Measurements from ENCODE around the gene KPTN. TPM values are rescaled to one million over a fixed set of nuclear protein-coding genes. Genes with fewer than 3 reads are reported as not detected.

KPTN gene
- total RNA-seq, 2 donors from 2014 or later = 14.7 to 22.9 TPM

DNA sequence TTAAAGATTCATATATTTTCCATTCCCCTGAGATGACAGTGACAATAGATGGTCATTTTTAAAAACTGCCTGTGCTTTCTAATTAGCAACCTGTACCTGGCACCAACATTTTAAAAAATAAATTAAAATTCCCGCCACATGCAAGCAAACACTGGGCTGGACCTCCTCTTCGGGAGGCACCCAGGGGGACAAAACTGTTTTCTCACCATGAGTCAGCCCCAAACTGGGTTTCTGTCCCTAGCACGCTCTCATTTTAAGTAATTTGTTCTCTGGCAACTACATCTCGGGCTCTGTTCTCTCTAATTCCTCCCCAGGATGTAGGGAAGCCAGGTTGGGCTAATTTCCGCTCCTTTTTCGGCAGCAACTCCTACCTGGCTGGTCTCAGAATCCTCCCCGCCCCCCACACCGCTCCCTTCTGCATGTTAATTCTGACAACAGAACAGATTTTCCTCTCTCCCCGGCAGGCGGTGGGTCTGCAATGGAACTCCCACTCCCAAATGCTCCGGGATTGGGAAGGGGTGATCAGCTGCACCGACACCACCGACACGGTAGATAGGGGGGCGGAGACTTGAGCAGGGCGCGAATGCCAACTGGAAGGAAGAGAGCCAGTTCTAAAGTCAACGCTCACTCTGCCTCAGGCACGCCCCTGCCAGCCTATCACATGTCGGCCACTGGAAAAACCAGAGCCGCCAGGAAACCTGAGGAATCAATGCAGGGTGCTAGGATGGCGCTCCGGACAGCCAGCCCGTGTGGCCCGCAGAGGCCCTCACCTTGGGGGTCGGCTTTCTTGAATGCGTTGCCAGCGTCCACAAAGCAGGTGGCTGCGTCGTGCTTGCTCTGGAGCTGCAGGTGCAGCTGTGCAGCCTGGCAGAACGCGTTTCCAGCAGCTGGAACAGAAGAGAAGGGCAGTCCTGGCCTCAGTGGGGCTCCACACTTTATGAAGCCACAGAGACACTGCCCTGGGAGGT lies 16.1 kb upstream of the KPTN start:
- Mint-ChIP-seq H3K27me3 (ENCODE audit: insufficient read depth) (no peaks in the 10 kb centered on the region), H3K27ac (peak overlapping the region; percentile 23), H3K4me3 (no peak overlapping the region), H3K36me3 (ENCODE audit: low read depth) (peaks cover 29% of the 10 kb centered on the region), H3K9me3 (no peaks in the 10 kb centered on the region), H3K4me1 (no peaks in the 10 kb centered on the region)
- no peak overlapping the region for H3K9ac ChIP-seq (ENCODE audit: extremely low read depth, low read length, poor library complexity, severe bottlenecking)
- TF ChIP-seq, protein P1, sequence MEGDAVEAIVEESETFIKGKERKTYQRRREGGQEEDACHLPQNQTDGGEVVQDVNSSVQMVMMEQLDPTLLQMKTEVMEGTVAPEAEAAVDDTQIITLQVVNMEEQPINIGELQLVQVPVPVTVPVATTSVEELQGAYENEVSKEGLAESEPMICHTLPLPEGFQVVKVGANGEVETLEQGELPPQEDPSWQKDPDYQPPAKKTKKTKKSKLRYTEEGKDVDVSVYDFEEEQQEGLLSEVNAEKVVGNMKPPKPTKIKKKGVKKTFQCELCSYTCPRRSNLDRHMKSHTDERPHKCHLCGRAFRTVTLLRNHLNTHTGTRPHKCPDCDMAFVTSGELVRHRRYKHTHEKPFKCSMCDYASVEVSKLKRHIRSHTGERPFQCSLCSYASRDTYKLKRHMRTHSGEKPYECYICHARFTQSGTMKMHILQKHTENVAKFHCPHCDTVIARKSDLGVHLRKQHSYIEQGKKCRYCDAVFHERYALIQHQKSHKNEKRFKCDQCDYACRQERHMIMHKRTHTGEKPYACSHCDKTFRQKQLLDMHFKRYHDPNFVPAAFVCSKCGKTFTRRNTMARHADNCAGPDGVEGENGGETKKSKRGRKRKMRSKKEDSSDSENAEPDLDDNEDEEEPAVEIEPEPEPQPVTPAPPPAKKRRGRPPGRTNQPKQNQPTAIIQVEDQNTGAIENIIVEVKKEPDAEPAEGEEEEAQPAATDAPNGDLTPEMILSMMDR (conservative IDR thresholded peaks at IDR 0.05) = no peak
- DNase-seq = peak; percentile 74
- no peaks in the 10 kb centered on the region for H3K27me3 ChIP-seq (ENCODE audit: control insufficient read depth, insufficient read depth, low read length, poor library complexity, severe bottlenecking)
- no peaks in the 10 kb centered on the region for H3K9me3 ChIP-seq (ENCODE audit: control insufficient read depth, low read length)
- no peaks in the 10 kb centered on the region for H3K4me1 ChIP-seq (ENCODE audit: control insufficient read depth, insufficient read depth, low read length)
- 91% methylated on average over 32 of the region's 32 CpGs for WGBS, 2 experiments (ENCODE audit: insufficient coverage in 1 of 2, insufficient read length in 1 of 2)
- H3K4me3 ChIP-seq (ENCODE audit: low read length) = no peak overlapping the region
- H3K36me3 ChIP-seq (ENCODE audit: control insufficient read depth, insufficient read depth, low read length) = peaks cover 23% of the 10 kb centered on the region
- H3K27ac ChIP-seq (ENCODE audit: low read depth, low read length) = no peak overlapping the region

GRCh38 chr19:47499371-47499770 lies 15.4 kb upstream of the KPTN start:
- Mint-ChIP-seq H3K9me3 (no peaks in the 10 kb centered on the region), H3K4me1 (no peaks in the 10 kb centered on the region), H3K27ac (no peak overlapping the region), H3K4me3 (no peak overlapping the region), H3K36me3 (ENCODE audit: low read depth) (peaks cover 29% of the 10 kb centered on the region), H3K27me3 (ENCODE audit: insufficient read depth) (no peaks in the 10 kb centered on the region)
- Histone ChIP-seq H3K27ac (ENCODE audit: low read depth, low read length) (no peak overlapping the region), H3K9ac (ENCODE audit: extremely low read depth, low read length, poor library complexity, severe bottlenecking) (no peak overlapping the region), H3K36me3 (ENCODE audit: control insufficient read depth, insufficient read depth, low read length) (peaks cover 23% of the 10 kb centered on the region), H3K27me3 (ENCODE audit: control insufficient read depth, insufficient read depth, low read length, poor library complexity, severe bottlenecking) (no peaks in the 10 kb centered on the region), H3K4me1 (ENCODE audit: control insufficient read depth, insufficient read depth, low read length) (no peaks in the 10 kb centered on the region), H3K4me3 (ENCODE audit: low read length) (no peak overlapping the region), H3K9me3 (ENCODE audit: control insufficient read depth, low read length) (no peaks in the 10 kb centered on the region)
- DNase-seq = no peak
- WGBS, 2 experiments (ENCODE audit: insufficient coverage in 1 of 2, insufficient read length in 1 of 2) = 91 to 94% methylated on average over 7 of the region's 7 CpGs
- TF ChIP-seq, protein P1 (conservative IDR thresholded peaks at IDR 0.05) = no peak

- TF ChIP-seq, protein P1 (conservative IDR thresholded peaks at IDR 0.05) = no peak
- Mint-ChIP-seq H3K9me3 (no peaks in the 10 kb centered on the region), H3K27ac (no peak overlapping the region), H3K27me3 (ENCODE audit: insufficient read depth) (no peaks in the 10 kb centered on the region), H3K36me3 (ENCODE audit: low read depth) (peaks cover 27% of the 10 kb centered on the region), H3K4me3 (no peak overlapping the region), H3K4me1 (no peaks in the 10 kb centered on the region)
- no peak overlapping the region for H3K9ac ChIP-seq (ENCODE audit: extremely low read depth, low read length, poor library complexity, severe bottlenecking)
- no peak overlapping the region for H3K4me3 ChIP-seq (ENCODE audit: low read length)
- no peaks in the 10 kb centered on the region for H3K9me3 ChIP-seq (ENCODE audit: control insufficient read depth, low read length)
- H3K27ac ChIP-seq (ENCODE audit: low read depth, low read length) = no peak overlapping the region
- no peaks in the 10 kb centered on the region for H3K27me3 ChIP-seq (ENCODE audit: control insufficient read depth, insufficient read depth, low read length, poor library complexity, severe bottlenecking)
- 93 to 96% methylated on average over 5 of the region's 5 CpGs for WGBS, 2 experiments (ENCODE audit: insufficient coverage in 1 of 2, insufficient read length in 1 of 2)
- H3K36me3 ChIP-seq (ENCODE audit: control insufficient read depth, insufficient read depth, low read length) = peaks cover 18% of the 10 kb centered on the region
- DNase-seq = no peak
- H3K4me1 ChIP-seq (ENCODE audit: control insufficient read depth, insufficient read depth, low read length) = no peaks in the 10 kb centered on the region
These were observed 14.5 kb upstream of the KPTN start for GRCh38 chr19:47498561-47498960.
